GM06990 (cell line): ENCODE data around the gene ZCCHC24.

Experiments used
- DNase-seq: peaks from one replicate; pipeline ENCODE4 v3.0.0-alpha.2; 2011; ENCODE audit not compliant: insufficient read length; ENCODE audit errors: extremely low read depth
- H3K27me3 ChIP-seq: replicated peaks from 2 replicates; pipeline ENCODE4 v1.6.0; 2011; ENCODE audit warnings: low read length; ENCODE audit not compliant: control insufficient read depth, insufficient read depth
- H3K36me3 ChIP-seq: 2 replicates; pipeline ENCODE4 v1.5.1; 2011; ENCODE audit warnings: low read length; ENCODE audit not compliant: control insufficient read depth, insufficient read depth
- H3K4me3 ChIP-seq: replicated peaks from 2 replicates; pipeline ENCODE4 v1.5.1; 2011; ENCODE audit warnings: low read depth, mild to moderate bottlenecking, control low read depth, low read length
- TF ChIP-seq, protein P1 (sequence below): IDR thresholded peaks from 2 replicates; pipeline ENCODE4 v1.5.1; 2011; ENCODE audit warnings: low read length, control low read depth, mild to moderate bottlenecking, inconsistent platforms; ENCODE audit not compliant: insufficient read depth, poor library complexity, severe bottlenecking

The ZCCHC24 gene

DNA sequence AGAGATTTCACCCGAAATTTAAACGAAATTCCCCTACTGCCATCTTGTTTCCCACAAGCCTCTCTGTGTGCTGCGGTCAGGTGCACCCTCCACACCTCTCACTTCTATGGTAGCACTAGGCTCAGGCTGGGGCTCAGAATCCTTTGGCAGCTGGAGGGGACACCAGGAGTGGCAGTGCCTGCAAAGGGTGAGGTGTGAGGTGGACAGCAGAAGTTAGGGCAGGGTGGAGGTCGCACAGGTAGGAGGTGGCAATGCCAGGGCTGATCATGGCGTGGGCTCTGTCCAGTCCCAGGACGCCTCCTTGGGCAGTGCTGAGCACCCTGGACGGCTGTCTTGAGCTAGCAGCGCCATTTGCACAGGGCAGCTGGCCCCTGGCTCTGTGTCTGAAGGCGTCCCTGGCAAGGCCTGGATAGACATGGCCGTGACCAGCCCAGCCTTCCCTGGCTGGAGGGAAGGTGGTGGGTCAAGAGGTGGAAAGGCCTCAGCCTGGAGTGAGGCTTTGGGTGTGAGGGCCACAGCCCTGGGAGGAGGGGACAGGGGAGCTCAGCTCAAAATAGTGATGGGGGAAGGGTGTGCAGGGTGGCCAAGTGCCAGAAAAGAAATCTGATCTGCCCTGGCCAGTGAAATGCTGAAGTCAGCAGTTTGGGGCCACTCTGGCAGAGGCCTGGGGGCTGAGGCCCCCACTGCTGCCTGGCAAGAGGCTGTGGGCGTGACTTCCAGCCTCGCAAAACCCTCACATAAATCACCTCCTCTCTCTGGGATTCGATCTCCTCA lies 40.0 kb downstream of the ZCCHC24 start:
- TF ChIP-seq, protein P1, sequence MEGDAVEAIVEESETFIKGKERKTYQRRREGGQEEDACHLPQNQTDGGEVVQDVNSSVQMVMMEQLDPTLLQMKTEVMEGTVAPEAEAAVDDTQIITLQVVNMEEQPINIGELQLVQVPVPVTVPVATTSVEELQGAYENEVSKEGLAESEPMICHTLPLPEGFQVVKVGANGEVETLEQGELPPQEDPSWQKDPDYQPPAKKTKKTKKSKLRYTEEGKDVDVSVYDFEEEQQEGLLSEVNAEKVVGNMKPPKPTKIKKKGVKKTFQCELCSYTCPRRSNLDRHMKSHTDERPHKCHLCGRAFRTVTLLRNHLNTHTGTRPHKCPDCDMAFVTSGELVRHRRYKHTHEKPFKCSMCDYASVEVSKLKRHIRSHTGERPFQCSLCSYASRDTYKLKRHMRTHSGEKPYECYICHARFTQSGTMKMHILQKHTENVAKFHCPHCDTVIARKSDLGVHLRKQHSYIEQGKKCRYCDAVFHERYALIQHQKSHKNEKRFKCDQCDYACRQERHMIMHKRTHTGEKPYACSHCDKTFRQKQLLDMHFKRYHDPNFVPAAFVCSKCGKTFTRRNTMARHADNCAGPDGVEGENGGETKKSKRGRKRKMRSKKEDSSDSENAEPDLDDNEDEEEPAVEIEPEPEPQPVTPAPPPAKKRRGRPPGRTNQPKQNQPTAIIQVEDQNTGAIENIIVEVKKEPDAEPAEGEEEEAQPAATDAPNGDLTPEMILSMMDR, result no peak
- H3K27me3 ChIP-seq, result peaks cover 1% of the 10 kb centered on the region

DNA sequence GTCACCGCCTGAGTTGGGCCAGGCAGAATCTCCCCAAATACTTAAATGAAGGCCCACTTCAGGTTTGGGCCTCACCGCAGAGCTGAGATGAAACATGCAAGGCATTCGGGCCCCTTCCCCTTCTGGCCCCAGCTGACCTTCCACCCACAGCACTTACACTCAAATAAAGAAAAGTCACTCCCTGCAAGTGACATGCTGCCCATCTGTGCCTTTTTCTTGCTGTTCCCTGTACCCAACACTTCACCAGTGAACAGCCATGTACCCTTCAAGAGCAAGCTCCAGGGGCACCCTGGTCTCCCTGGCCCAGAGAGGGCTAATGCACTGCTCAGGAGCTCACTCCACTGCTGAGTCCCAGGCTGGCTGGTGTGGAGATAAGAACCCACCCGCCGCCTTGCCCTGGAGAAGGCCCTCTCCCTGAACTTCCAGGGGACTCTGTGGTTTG lies 40.7 kb downstream of the ZCCHC24 start:
- Histone ChIP-seq H3K36me3 (no peaks in the 10 kb centered on the region), H3K27me3 (peaks cover 1% of the 10 kb centered on the region), H3K4me3 (no peak overlapping the region)
- no peak for DNase-seq
- TF ChIP-seq, protein P1, result no peak

More for the DNA sequence above, 40.0 kb downstream of the ZCCHC24 start:
- no peaks in the 10 kb centered on the region for H3K36me3 ChIP-seq
- no peak for DNase-seq
- no peak overlapping the region for H3K4me3 ChIP-seq

DNA sequence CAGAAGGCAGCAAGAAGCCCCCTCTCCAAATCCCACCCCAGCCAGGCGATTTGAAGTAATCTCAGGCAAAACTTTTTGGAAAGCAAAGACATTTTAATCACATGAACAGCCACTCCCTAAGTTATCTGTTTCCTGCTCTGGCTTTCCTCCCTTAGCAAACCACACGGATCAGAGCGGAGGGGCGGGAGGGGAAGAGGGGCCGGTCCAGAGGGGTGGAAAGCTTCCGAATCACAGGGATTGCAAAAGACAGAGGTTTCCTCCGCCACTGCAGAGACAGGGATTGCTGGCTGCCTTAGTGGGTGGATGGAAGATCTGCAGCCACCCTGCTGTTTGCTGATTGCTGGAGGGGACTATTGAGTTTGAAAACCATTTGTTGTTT lies 41.2 kb downstream of the ZCCHC24 start:
- no peak overlapping the region for H3K4me3 ChIP-seq

DNA sequence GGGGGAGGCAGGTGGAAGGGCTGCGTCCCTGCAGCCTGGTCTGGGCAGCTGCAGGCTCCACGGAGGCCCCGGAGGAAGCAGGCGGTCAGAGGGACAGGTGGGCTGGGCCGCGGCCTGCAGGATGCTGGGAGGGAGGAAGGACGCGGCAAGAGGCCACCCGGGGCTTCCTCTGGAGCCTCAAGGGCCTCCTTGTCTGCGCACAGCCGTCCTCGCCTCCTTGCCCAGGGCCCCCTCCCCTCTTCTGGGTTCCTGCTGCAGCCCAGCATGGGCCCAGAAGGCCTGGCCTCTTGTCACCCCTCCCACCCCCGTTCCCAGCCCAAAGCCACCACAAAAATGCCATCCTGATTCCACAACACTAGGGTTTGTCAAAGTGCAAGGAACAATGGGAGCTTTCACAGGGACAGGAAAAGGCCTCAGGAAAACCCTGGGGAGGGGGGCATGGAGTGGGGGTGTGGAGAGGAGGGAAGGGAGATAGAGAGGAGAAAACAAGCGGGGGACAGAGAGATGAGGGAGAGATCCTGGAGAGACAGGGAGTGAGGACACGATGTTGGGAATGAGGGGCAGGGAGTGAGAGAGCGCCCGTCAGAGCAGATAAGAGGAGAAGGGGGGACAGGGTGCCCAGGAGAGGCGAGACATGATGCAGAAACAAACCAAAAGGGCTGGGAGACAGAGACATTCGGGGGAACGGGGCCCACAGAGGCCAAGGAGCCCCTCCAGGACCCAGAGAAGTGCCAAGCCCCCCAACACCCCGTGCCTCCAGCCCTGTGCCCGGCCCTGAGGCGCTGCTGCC lies 41.8 kb downstream of the ZCCHC24 start:
- DNase-seq, result no peak
- Histone ChIP-seq H3K36me3 (no peaks in the 10 kb centered on the region), H3K4me3 (no peak overlapping the region), H3K27me3 (peaks cover 1% of the 10 kb centered on the region)
- TF ChIP-seq, protein P1, result no peak

More for the DNA sequence above, 41.2 kb downstream of the ZCCHC24 start:
- no peak for DNase-seq
- Histone ChIP-seq H3K36me3 (no peaks in the 10 kb centered on the region), H3K27me3 (peaks cover 1% of the 10 kb centered on the region)
- TF ChIP-seq, protein P1, result no peak

DNA sequence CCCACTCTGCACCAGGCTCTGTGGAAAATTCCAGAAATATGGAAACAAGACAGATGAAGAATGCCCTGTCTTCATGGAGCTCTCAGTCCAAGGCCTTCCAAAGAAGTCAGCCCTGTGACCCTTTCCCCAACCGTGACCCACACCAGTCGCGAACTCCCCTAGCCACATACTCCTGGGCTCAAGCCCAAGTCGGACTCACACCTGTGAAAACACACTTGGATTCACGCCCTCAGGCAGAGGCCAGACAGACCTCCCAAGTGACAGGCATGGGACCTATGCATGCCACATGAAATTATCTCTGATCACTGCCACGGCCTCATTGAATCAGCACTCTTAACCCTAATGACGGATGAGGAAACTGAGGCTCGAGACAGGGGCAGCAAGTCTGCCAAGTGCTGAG lies 42.5 kb downstream of the ZCCHC24 start:
- no peak for DNase-seq
- peaks cover 1% of the 10 kb centered on the region for H3K27me3 ChIP-seq
- no peaks in the 10 kb centered on the region for H3K36me3 ChIP-seq
- TF ChIP-seq, protein P1, result no peak
- H3K4me3 ChIP-seq, result no peak overlapping the region
